Neutrophil (primary cell): ENCODE data around the gene ITPR1.

Experiments used
- H3K27ac ChIP-seq: fragments of 200-600 bp; sonication (generic); 2 replicates; pipeline ENCODE4 v1.5.1; 2016; ENCODE audit warnings: mild to moderate bottlenecking, moderate library complexity
- H3K27me3 ChIP-seq: fragments of 200-600 bp; sonication (generic); 2 replicates; pipeline ENCODE4 v1.6.0; 2016; ENCODE audit warnings: mild to moderate bottlenecking
- H3K36me3 ChIP-seq: fragments of 200-600 bp; sonication (generic); 2 replicates; pipeline ENCODE4 v1.5.1; 2017
- H3K4me1 ChIP-seq, 2 experiments: fragments of 200-600 bp in 1 of 2; sonication (generic) in 1 of 2; 1 replicate in 1 of 2; 2 replicates in 1 of 2; pipeline versions ENCODE4 v1.5.1 to v1.6.1; 2013 to 2016; ENCODE audit warnings: low read depth in 1 of 2, low read length in 1 of 2, mild to moderate bottlenecking in 1 of 2, moderate library complexity in 1 of 2; ENCODE audit not compliant: control insufficient read depth in 1 of 2, insufficient read depth in 1 of 2
- H3K4me3 ChIP-seq, 2 experiments: fragments of 200-600 bp in 1 of 2; sonication (generic) in 1 of 2; 1 replicate in 1 of 2; 2 replicates in 1 of 2; pipeline ENCODE4 v1.5.1; 2013 to 2016; ENCODE audit warnings: low read depth in 1 of 2, low read length in 1 of 2, mild to moderate bottlenecking in 1 of 2, moderate library complexity in 1 of 2
- H3K9me3 ChIP-seq: fragments of 200-600 bp; sonication (generic); 2 replicates; pipeline ENCODE4 v1.5.1; 2016
- CTCF ChIP-seq: fragments of 200-600 bp; sonication (generic); IDR thresholded peaks from 2 replicates; pipeline ENCODE4 v1.5.1; 2016; ENCODE audit warnings: antibody characterized with exemption

ITPR1 gene

GRCh38 chr3:4520033-4520816 is 27.1 kb downstream of the ITPR1 start:
- H3K4me3 ChIP-seq = no peak overlapping the region
- no peaks in the 10 kb centered on the region for H3K27me3 ChIP-seq
- no peak overlapping the region for H3K27ac ChIP-seq
- no peaks in the 10 kb centered on the region for H3K36me3 ChIP-seq
- peaks cover 19 to 48% of the 10 kb centered on the region in 2 experiments for H3K4me1 ChIP-seq
- H3K9me3 ChIP-seq = no peaks in the 10 kb centered on the region
- TF ChIP-seq CTCF = no peak

DNA sequence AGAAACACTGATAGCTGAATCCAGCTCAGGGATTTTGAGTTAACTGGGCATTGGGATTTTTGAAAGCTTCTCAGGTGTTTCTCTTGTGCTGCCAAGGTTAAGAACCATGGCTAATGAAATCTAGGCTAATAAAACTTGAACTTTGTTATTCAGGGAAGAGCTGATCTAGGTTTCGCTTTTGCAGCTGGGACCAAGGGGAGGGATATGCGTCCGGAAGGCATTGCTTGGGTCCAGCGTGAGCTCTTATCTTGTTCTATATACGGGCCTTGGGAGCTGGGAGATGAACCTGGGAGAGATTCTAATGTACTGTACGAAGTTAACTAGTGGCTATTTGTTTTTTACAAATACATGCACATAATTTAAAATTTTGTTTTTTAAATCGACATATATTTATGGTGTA is 29.8 kb downstream of the ITPR1 start:
- TF ChIP-seq CTCF = no peak
- Histone ChIP-seq H3K36me3 (no peaks in the 10 kb centered on the region), H3K27ac (no peak overlapping the region), H3K9me3 (no peaks in the 10 kb centered on the region), H3K27me3 (no peaks in the 10 kb centered on the region), H3K4me3 (no peak overlapping the region), H3K4me1 (peaks cover 20 to 49% of the 10 kb centered on the region in 2 experiments)

GRCh38 chr3:4523710-4524698 is 30.9 kb downstream of the ITPR1 start:
- H3K27me3 ChIP-seq = no peaks in the 10 kb centered on the region
- TF ChIP-seq CTCF = no peak
- H3K36me3 ChIP-seq = no peaks in the 10 kb centered on the region
- H3K9me3 ChIP-seq = no peaks in the 10 kb centered on the region
- H3K27ac ChIP-seq = no peak overlapping the region
- no peak overlapping the region for H3K4me3 ChIP-seq
- peaks cover 15 to 43% of the 10 kb centered on the region in 2 experiments for H3K4me1 ChIP-seq

DNA sequence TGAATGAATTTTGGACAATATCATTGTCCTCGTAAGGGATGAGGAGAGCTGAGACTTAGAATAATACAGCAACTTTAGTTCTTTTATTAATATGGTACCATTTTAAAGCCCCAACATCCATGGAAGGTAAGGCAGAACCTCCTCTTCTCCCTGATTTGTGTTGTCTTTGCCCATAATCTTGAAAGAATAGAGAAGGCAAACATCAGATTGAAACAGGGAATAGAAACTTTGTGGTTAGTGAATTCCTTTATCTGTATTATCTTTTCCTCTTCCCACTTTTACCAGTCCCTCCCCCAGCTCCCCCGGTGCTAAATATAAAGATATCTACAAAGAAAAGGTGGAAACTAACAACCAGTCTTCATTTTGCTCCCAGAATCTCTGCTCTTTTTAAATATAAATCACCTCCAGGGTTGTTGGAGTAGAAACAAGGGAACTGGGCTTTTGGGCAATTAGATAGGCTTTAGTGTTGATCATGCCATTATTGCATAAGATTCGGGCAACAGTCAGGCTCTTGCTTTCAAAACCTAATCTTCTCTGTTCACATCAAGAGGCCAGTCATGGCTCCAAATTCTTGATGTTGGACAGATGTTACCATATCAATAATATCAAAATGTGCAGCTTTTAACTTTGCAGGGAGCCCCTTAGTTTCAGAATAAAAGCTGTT is 32.5 kb downstream of the ITPR1 start:
- Histone ChIP-seq H3K27ac (no peak overlapping the region), H3K36me3 (no peaks in the 10 kb centered on the region), H3K9me3 (no peaks in the 10 kb centered on the region), H3K4me1 (peaks cover 30 to 49% of the 10 kb centered on the region in 2 experiments), H3K4me3 (no peak overlapping the region), H3K27me3 (no peaks in the 10 kb centered on the region)
- no peak for TF ChIP-seq CTCF

DNA sequence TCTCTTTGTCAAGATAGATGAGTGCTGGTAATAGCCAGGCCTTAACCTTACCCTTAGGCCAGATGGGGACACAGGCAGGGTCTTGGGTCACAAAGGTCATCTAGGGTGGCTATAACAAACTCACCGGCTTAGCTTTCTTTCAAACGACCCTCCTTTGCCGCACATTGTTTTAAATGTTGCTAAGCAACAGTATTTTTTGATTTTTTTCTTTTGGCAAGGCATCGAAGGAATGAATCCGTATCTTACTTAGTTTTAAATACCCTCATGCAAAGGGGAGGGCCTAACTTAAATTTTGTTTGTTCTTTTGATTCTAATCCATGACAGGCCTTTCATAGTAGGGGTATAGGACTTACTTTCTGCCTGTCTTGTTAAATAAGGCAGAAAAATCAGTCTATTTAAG is 35.2 kb downstream of the ITPR1 start:
- no peak overlapping the region for H3K4me3 ChIP-seq
- TF ChIP-seq CTCF = no peak
- H3K36me3 ChIP-seq = no peaks in the 10 kb centered on the region
- peaks cover 36 to 51% of the 10 kb centered on the region in 2 experiments for H3K4me1 ChIP-seq
- H3K9me3 ChIP-seq = no peaks in the 10 kb centered on the region
- no peak overlapping the region for H3K27ac ChIP-seq
- H3K27me3 ChIP-seq = no peaks in the 10 kb centered on the region
